ENCODE data around the gene ERVMER34-1. TPM values are rescaled to one million over a fixed set of nuclear protein-coding genes. Genes with fewer than 3 reads are reported as not detected.

ERVMER34-1 gene
- polyA plus RNA-seq, 2 donors, result 0.90 to 1.0 TPM

GRCh38 chr4:52726826-52727580 is 24.2 kb downstream of the ERVMER34-1 start:
- no peaks in the 10 kb centered on the region for H3K27me3 ChIP-seq (ENCODE audit: control insufficient read depth in 1 of 2, insufficient read depth in 2 of 2, low read length in 2 of 2)
- no peak overlapping the region for H3K27ac ChIP-seq (ENCODE audit: low read depth in 2 of 2, low read length in 1 of 2)
- WGBS, 2 donors, result 70 to 86% methylated on average over 3 of the region's 3 CpGs
- H3K4me1 ChIP-seq (ENCODE audit: control insufficient read depth in 2 of 2, insufficient read depth in 2 of 2, low read length in 1 of 2), result no peaks in the 10 kb centered on the region
- no peak overlapping the region for H3K4me3 ChIP-seq (ENCODE audit: low read depth in 1 of 2, low read length in 2 of 2)
- H3K36me3 ChIP-seq (ENCODE audit: control insufficient read depth in 2 of 2, insufficient read depth in 2 of 2, low read length in 1 of 2), result no peaks in the 10 kb centered on the region
- H3K9me3 ChIP-seq (ENCODE audit: control insufficient read depth in 2 of 2, insufficient read depth in 1 of 2, low read depth in 1 of 2, low read length in 1 of 2), result no peaks in the 10 kb centered on the region

GRCh38 chr4:52721968-52722815 is 29.0 kb downstream of the ERVMER34-1 start:
- Histone ChIP-seq H3K4me3 (ENCODE audit: low read depth in 1 of 2, low read length in 2 of 2) (peak overlapping the region; percentile 80 to 95), H3K4me1 (ENCODE audit: control insufficient read depth in 2 of 2, insufficient read depth in 2 of 2, low read length in 1 of 2) (no peaks in the 10 kb centered on the region), H3K27me3 (ENCODE audit: control insufficient read depth in 1 of 2, insufficient read depth in 2 of 2, low read length in 2 of 2) (no peaks in the 10 kb centered on the region), H3K27ac (ENCODE audit: low read depth in 2 of 2, low read length in 1 of 2) (peak overlapping the region; percentile 91 to 96), H3K9me3 (ENCODE audit: control insufficient read depth in 2 of 2, insufficient read depth in 1 of 2, low read depth in 1 of 2, low read length in 1 of 2) (no peaks in the 10 kb centered on the region), H3K36me3 (ENCODE audit: control insufficient read depth in 2 of 2, insufficient read depth in 2 of 2, low read length in 1 of 2) (no peaks in the 10 kb centered on the region)
- 1% methylated on average over 56 of the region's 56 CpGs for WGBS, 2 donors

GRCh38 chr4:52718123-52718522 is 33.1 kb downstream of the ERVMER34-1 start:
- H3K4me1 ChIP-seq (ENCODE audit: control insufficient read depth in 2 of 2, insufficient read depth in 2 of 2, low read length in 1 of 2), result peaks cover 4% of the 10 kb centered on the region in 2 donors
- no peak overlapping the region for H3K4me3 ChIP-seq (ENCODE audit: low read depth in 1 of 2, low read length in 2 of 2)
- no peaks in the 10 kb centered on the region for H3K9me3 ChIP-seq (ENCODE audit: control insufficient read depth in 2 of 2, insufficient read depth in 1 of 2, low read depth in 1 of 2, low read length in 1 of 2)
- 95% methylated on average over 3 of the region's 3 CpGs for WGBS, 2 donors
- H3K27ac ChIP-seq (ENCODE audit: low read depth in 2 of 2, low read length in 1 of 2), result no peak overlapping the region
- H3K36me3 ChIP-seq (ENCODE audit: control insufficient read depth in 2 of 2, insufficient read depth in 2 of 2, low read length in 1 of 2), result peaks cover 2 to 9% of the 10 kb centered on the region in 2 donors
- H3K27me3 ChIP-seq (ENCODE audit: control insufficient read depth in 1 of 2, insufficient read depth in 2 of 2, low read length in 2 of 2), result no peaks in the 10 kb centered on the region

GRCh38 chr4:52716364-52717151 is 34.7 kb downstream of the ERVMER34-1 start:
- H3K4me1 ChIP-seq (ENCODE audit: control insufficient read depth in 2 of 2, insufficient read depth in 2 of 2, low read length in 1 of 2), result peaks cover 4% of the 10 kb centered on the region in 2 donors
- no peak overlapping the region for H3K4me3 ChIP-seq (ENCODE audit: low read depth in 1 of 2, low read length in 2 of 2)
- no peaks in the 10 kb centered on the region for H3K9me3 ChIP-seq (ENCODE audit: control insufficient read depth in 2 of 2, insufficient read depth in 1 of 2, low read depth in 1 of 2, low read length in 1 of 2)
- H3K36me3 ChIP-seq (ENCODE audit: control insufficient read depth in 2 of 2, insufficient read depth in 2 of 2, low read length in 1 of 2), result peaks cover 2 to 9% of the 10 kb centered on the region in 2 donors
- no peaks in the 10 kb centered on the region for H3K27me3 ChIP-seq (ENCODE audit: control insufficient read depth in 1 of 2, insufficient read depth in 2 of 2, low read length in 2 of 2)
- H3K27ac ChIP-seq (ENCODE audit: low read depth in 2 of 2, low read length in 1 of 2), result no peak overlapping the region
- WGBS, 2 donors, result 91 to 92% methylated on average over 6 of the region's 6 CpGs

GRCh38 chr4:52715914-52716313 is 35.3 kb downstream of the ERVMER34-1 start:
- Histone ChIP-seq H3K9me3 (ENCODE audit: control insufficient read depth in 2 of 2, insufficient read depth in 1 of 2, low read depth in 1 of 2, low read length in 1 of 2) (no peaks in the 10 kb centered on the region), H3K27ac (ENCODE audit: low read depth in 2 of 2, low read length in 1 of 2) (no peak overlapping the region), H3K4me1 (ENCODE audit: control insufficient read depth in 2 of 2, insufficient read depth in 2 of 2, low read length in 1 of 2) (peaks cover 4% of the 10 kb centered on the region in 2 donors), H3K4me3 (ENCODE audit: low read depth in 1 of 2, low read length in 2 of 2) (no peak overlapping the region), H3K27me3 (ENCODE audit: control insufficient read depth in 1 of 2, insufficient read depth in 2 of 2, low read length in 2 of 2) (no peaks in the 10 kb centered on the region), H3K36me3 (ENCODE audit: control insufficient read depth in 2 of 2, insufficient read depth in 2 of 2, low read length in 1 of 2) (peaks cover 2 to 9% of the 10 kb centered on the region in 2 donors)
- 78 to 88% methylated on average over 3 of the region's 3 CpGs for WGBS, 2 donors

- Histone ChIP-seq H3K36me3 (ENCODE audit: control insufficient read depth in 2 of 2, insufficient read depth in 2 of 2, low read length in 1 of 2) (peaks cover 2 to 9% of the 10 kb centered on the region in 2 donors), H3K4me1 (ENCODE audit: control insufficient read depth in 2 of 2, insufficient read depth in 2 of 2, low read length in 1 of 2) (peaks cover 4% of the 10 kb centered on the region in 2 donors), H3K4me3 (ENCODE audit: low read depth in 1 of 2, low read length in 2 of 2) (no peak overlapping the region), H3K27ac (ENCODE audit: low read depth in 2 of 2, low read length in 1 of 2) (no peak overlapping the region), H3K9me3 (ENCODE audit: control insufficient read depth in 2 of 2, insufficient read depth in 1 of 2, low read depth in 1 of 2, low read length in 1 of 2) (no peaks in the 10 kb centered on the region), H3K27me3 (ENCODE audit: control insufficient read depth in 1 of 2, insufficient read depth in 2 of 2, low read length in 2 of 2) (no peaks in the 10 kb centered on the region)
- WGBS, 2 donors, result 92 to 95% methylated on average over 7 of the region's 7 CpGs
Observed at GRCh38 chr4:52715255-52715897, 35.8 kb downstream of the ERVMER34-1 start.

- H3K36me3 ChIP-seq (ENCODE audit: control insufficient read depth in 2 of 2, insufficient read depth in 2 of 2, low read length in 1 of 2), result peaks cover 2 to 9% of the 10 kb centered on the region in 2 donors
Observed at GRCh38 chr4:52714597-52715254, 36.5 kb downstream of the ERVMER34-1 start.

GRCh38 chr4:52713456-52713937 is 37.7 kb downstream of the ERVMER34-1 start:
- Histone ChIP-seq H3K4me3 (ENCODE audit: low read depth in 1 of 2, low read length in 2 of 2) (peak overlapping the region; percentile 26 to 66), H3K9me3 (ENCODE audit: control insufficient read depth in 2 of 2, insufficient read depth in 1 of 2, low read depth in 1 of 2, low read length in 1 of 2) (no peaks in the 10 kb centered on the region), H3K36me3 (ENCODE audit: control insufficient read depth in 2 of 2, insufficient read depth in 2 of 2, low read length in 1 of 2) (peaks cover 2 to 9% of the 10 kb centered on the region in 2 donors), H3K4me1 (ENCODE audit: control insufficient read depth in 2 of 2, insufficient read depth in 2 of 2, low read length in 1 of 2) (peaks cover 4% of the 10 kb centered on the region in 2 donors), H3K27ac (ENCODE audit: low read depth in 2 of 2, low read length in 1 of 2) (peak overlapping the region in 1 of 2 donors; percentile 52), H3K27me3 (ENCODE audit: control insufficient read depth in 1 of 2, insufficient read depth in 2 of 2, low read length in 2 of 2) (no peaks in the 10 kb centered on the region)
- WGBS, 2 donors, result 58% methylated on average over 12 of the region's 12 CpGs

More at GRCh38 chr4:52714597-52715254, 36.5 kb downstream of the ERVMER34-1 start:
- no peak overlapping the region for H3K27ac ChIP-seq (ENCODE audit: low read depth in 2 of 2, low read length in 1 of 2)
- H3K4me3 ChIP-seq (ENCODE audit: low read depth in 1 of 2, low read length in 2 of 2), result no peak overlapping the region
- H3K4me1 ChIP-seq (ENCODE audit: control insufficient read depth in 2 of 2, insufficient read depth in 2 of 2, low read length in 1 of 2), result peaks cover 4% of the 10 kb centered on the region in 2 donors
- 80 to 84% methylated on average over 4 of the region's 4 CpGs for WGBS, 2 donors
- no peaks in the 10 kb centered on the region for H3K27me3 ChIP-seq (ENCODE audit: control insufficient read depth in 1 of 2, insufficient read depth in 2 of 2, low read length in 2 of 2)
- no peaks in the 10 kb centered on the region for H3K9me3 ChIP-seq (ENCODE audit: control insufficient read depth in 2 of 2, insufficient read depth in 1 of 2, low read depth in 1 of 2, low read length in 1 of 2)
